ENCODE measurements around the gene CRCP. TPM values are rescaled to one million over a fixed set of nuclear protein-coding genes. Genes with fewer than 3 reads are reported as not detected.
"Not testable (repeated sequence)": the region's sequence is repeated elsewhere in the genome, so short reads cannot be mapped to it uniquely, and the experiment has no call there.

CRCP gene
- 23.2 TPM for total RNA-seq
- long read RNA-seq, partial matches to known transcripts = 0 of 3 reads
- long read RNA-seq, other reads (novel, unspliced or antisense) = 3 of 3 reads

DNA sequence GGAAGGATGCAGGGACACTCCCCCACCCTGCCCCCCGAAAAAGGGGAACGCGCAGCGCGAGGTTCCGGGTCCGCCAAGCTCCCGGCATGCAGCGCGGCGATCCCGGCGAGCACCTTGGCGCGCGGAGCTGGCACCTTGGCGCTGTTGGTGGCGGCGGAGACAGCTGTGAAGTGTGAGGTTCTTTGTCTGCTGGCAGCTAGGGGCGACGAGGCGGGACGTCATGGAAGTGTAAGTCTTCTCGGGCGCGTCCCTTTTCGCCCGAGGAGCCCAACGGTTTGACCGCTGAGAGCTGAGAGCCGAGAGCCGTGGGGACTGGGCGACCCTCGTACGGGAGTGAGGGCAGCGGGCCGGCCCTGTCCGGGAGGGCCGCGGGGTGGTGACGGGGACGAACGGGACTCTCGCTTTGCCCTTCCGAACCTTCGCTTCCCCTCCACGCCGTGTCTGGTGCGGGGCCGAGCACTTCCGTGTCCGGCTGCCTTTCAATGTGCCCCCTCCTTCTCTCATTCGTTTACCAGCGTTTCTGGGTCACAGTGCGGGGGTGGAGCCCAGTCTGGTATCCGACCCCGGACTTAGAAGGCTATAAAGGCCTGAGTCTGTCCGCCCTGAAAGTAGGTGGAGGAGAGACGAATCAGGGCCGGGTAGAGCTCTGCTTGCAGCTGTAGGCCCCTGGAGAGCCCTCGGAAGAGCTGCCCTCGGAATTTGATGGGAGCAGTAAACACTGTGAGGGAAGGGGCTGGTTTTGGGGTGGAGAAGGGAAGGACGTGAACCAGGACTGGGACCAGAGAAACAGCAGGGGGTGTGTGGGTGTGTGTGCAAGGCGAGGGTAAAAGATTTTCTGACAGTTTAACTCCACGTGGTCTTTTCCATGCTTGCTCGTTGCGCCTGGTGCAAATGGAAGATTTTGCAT, at the start of gene CRCP:
CRCP (plus strand) TSS at position 105 of the 907 bp plus-strand sequence; CDS start at position 221, 116 bp downstream.
- TF ChIP-seq, protein P1, sequence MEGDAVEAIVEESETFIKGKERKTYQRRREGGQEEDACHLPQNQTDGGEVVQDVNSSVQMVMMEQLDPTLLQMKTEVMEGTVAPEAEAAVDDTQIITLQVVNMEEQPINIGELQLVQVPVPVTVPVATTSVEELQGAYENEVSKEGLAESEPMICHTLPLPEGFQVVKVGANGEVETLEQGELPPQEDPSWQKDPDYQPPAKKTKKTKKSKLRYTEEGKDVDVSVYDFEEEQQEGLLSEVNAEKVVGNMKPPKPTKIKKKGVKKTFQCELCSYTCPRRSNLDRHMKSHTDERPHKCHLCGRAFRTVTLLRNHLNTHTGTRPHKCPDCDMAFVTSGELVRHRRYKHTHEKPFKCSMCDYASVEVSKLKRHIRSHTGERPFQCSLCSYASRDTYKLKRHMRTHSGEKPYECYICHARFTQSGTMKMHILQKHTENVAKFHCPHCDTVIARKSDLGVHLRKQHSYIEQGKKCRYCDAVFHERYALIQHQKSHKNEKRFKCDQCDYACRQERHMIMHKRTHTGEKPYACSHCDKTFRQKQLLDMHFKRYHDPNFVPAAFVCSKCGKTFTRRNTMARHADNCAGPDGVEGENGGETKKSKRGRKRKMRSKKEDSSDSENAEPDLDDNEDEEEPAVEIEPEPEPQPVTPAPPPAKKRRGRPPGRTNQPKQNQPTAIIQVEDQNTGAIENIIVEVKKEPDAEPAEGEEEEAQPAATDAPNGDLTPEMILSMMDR (IDR thresholded peaks at IDR 0.05; ENCODE audit: borderline replicate concordance) = peak; percentile 40
- DNase-seq = peak; percentile 83
- intact Hi-C loops (cut with micrococcal nuclease) = no loop called here
- no peaks in the 10 kb centered on the region for H3K9me3 ChIP-seq (replicated peaks)
- H3K27ac ChIP-seq (replicated peaks) = peak within 1 kb of the TSS; percentile 98
- H3K4me3 ChIP-seq = peak within 1 kb of the TSS; percentile 98
- no peaks in the 10 kb centered on the region for H3K27me3 ChIP-seq (ENCODE audit: low read depth)
- H3K36me3 ChIP-seq = no peaks in the 10 kb centered on the region
- H3K4me1 ChIP-seq = peaks cover 63% of the 10 kb centered on the region

DNA sequence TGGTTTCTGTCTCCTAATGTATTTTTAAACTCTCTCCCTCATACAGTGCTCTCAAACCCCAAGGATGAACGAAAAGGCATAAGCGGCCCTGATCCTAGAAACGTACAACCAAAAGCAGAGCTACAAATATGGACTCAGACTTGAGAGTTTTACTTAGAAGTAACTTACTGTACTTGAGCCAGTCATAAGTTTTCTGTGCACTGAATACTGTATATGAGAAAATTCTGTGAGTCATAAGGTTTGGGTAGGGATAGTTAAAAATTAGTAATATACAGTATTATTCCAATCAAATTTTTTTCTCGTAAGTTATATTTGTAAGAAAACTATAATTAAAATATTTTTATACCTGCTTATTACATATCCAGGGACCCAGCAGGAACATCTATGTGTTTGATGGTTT, 44.9 kb upstream of the CRCP start:
- intact Hi-C loops (cut with micrococcal nuclease) = no loop called here
- Histone ChIP-seq H3K27ac (replicated peaks) (no peak overlapping the region), H3K4me1 (no peaks in the 10 kb centered on the region), H3K36me3 (no peaks in the 10 kb centered on the region), H3K27me3 (ENCODE audit: low read depth) (no peaks in the 10 kb centered on the region), H3K9me3 (replicated peaks) (no peaks in the 10 kb centered on the region), H3K4me3 (no peak overlapping the region)
- TF ChIP-seq, protein P1 (IDR thresholded peaks at IDR 0.05; ENCODE audit: borderline replicate concordance) = no peak
- DNase-seq = no peak

DNA sequence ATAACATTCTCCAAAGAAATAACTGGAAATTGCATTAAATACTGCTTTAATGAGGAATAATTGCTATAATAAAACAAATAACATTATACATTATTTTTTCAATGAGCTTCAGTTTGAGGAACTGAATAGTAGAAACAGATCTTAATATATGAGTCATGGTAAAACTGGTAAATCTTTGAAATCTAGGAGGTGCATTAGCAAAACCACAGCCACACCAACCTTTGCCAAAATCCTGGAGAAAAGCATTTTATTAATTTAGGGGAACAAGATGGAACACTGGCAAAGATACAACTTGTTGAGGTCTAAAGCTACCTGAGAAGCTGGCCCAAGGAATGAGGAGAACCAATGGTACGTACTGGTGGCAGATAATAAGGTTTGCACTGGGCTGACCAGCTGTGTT, 44.4 kb upstream of the CRCP start:
- intact Hi-C loops (cut with micrococcal nuclease) = no loop called here
- no peak overlapping the region for H3K4me3 ChIP-seq
- H3K27me3 ChIP-seq (ENCODE audit: low read depth) = no peaks in the 10 kb centered on the region
- no peaks in the 10 kb centered on the region for H3K36me3 ChIP-seq
- H3K4me1 ChIP-seq = peaks cover 2% of the 10 kb centered on the region
- H3K9me3 ChIP-seq (replicated peaks) = no peaks in the 10 kb centered on the region
- DNase-seq = no peak
- TF ChIP-seq, protein P1 (IDR thresholded peaks at IDR 0.05; ENCODE audit: borderline replicate concordance) = no peak
- H3K27ac ChIP-seq (replicated peaks) = no peak overlapping the region

DNA sequence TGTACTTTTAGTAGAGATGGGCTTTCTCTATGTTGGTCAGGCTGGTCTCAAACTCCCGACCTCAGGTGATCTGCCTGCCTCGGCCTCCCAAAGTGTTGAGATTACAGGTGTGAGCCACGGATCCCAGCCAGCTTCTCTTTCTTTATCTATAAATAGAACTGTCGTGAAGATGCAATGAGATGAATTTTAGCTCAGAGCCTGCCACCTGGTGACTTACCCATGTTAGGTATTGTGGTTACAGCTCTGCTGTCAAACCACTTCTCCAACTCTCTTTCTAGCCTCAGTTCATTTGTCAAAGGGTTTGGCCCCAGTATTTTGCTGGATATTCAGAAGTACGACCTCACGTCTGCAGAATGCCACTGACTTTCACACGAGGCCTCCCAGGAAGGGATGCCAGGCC, 42.4 kb upstream of the CRCP start:
- intact Hi-C loops (cut with micrococcal nuclease); H3K27ac ChIP-seq (replicated peaks); H3K36me3 ChIP-seq; DNase-seq; H3K27me3 ChIP-seq (ENCODE audit: low read depth); H3K4me3 ChIP-seq; H3K9me3 ChIP-seq (replicated peaks): not testable (repeated sequence)
- peaks cover 19% of the 10 kb centered on the region for H3K4me1 ChIP-seq

DNA sequence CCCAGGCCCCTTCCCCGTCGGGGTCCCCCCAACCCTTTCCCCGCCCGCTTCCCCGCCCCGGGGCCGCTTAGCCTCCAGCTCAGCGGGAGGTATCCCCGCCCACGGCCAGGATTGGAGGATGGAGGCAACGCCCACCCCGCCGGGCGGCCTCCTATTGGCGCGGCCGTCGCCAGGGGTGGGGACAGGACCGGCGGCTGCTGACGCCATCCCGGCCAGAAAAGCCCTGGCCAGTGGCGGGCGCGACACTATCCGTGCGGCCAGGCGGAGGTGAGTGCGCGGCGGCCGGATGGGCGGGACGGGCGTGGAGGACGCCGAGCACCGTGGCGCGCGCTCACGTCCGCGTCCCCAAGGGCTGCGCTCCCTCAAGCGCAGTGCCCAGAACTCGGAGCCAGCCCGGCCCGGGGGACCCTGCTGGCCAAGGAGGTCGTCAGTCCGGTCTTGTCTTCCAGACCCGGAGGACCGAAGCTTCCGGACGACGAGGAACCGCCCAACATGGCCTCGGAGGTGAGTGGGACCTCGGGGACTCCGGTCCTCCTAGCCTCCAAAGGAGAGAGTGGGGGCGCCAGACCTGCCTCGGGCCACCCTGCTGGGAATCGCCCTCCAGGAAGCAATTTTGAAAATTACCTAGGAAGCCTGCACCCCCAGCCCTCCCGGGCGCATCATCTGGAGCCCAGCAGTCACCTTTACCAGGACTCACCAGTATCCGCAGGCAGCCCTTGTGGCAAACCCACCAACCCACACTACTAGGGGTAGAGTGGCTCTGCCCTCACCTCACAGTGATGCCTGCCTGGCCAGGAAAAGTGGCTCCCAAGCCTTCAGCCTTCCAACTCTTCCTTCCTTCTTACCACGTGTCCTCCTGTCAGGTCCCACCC, 38.8 kb upstream of the CRCP start, which contains the start of gene ASL:
ASL (plus strand) TSS at position 230 of the 872 bp plus-strand sequence; CDS start at position 493, 263 bp downstream.
- DNase-seq = peak; percentile 95
- no peaks in the 10 kb centered on the region for H3K9me3 ChIP-seq (replicated peaks)
- TF ChIP-seq, protein P1 (IDR thresholded peaks at IDR 0.05; ENCODE audit: borderline replicate concordance) = peak; percentile 6
- peak within 1 kb of the TSS; percentile 94 for H3K4me3 ChIP-seq
- H3K4me1 ChIP-seq = peaks cover 33% of the 10 kb centered on the region
- H3K36me3 ChIP-seq = no peaks in the 10 kb centered on the region
- intact Hi-C loops (cut with micrococcal nuclease) = no loop called here
- no peaks in the 10 kb centered on the region for H3K27me3 ChIP-seq (ENCODE audit: low read depth)
- peak within 1 kb of the TSS; percentile 85 for H3K27ac ChIP-seq (replicated peaks)

All from left ventricle myocardium inferior (tissue), 1 donor.